Astrocyte (in vitro differentiated cells and primary cell): ENCODE measurements around the gene SMARCA1. TPM values are rescaled to one million over a fixed set of nuclear protein-coding genes. Genes with fewer than 3 reads are reported as not detected.
A peak's percentile ranks its signal among the peaks of the same experiment; 100 is the strongest.

ENCODE experiments used
- DNase-seq: peaks from one replicate; pipeline ENCODE4 v3.0.0-alpha.2; 2010; ENCODE audit warnings: low read depth
- FAIRE-seq: peaks from 2 replicates; lab custom pipeline; 2011; peaks lifted over from hg19 to GRCh38; lab: Jason Lieb, UNC
- H2AFZ ChIP-seq: 2 replicates; pipeline ENCODE4 v1.6.0; 2012; ENCODE audit warnings: low read depth, low read length, inconsistent platforms
- H3K27ac ChIP-seq: 2 replicates; pipeline ENCODE4 v1.5.1; 2011; ENCODE audit warnings: low read depth, low read length, inconsistent platforms
- H3K27me3 ChIP-seq: 2 replicates; pipeline ENCODE4 v1.6.0; 2011; ENCODE audit warnings: low read length, inconsistent platforms; ENCODE audit not compliant: insufficient read depth
- H3K36me3 ChIP-seq: 2 replicates; pipeline ENCODE4 v1.5.1; 2011; ENCODE audit warnings: low read length, inconsistent platforms; ENCODE audit not compliant: insufficient read depth
- H3K4me1 ChIP-seq: 2 replicates; pipeline ENCODE4 v1.5.1; 2011; ENCODE audit warnings: low read length, inconsistent platforms; ENCODE audit not compliant: insufficient read depth
- H3K4me2 ChIP-seq: 2 replicates; pipeline ENCODE4 v1.6.0; 2012; ENCODE audit warnings: low read length, inconsistent platforms
- H3K4me3 ChIP-seq: 2 replicates; pipeline ENCODE4 v1.5.1; 2011; ENCODE audit warnings: low read depth, mild to moderate bottlenecking, low read length, inconsistent platforms; ENCODE audit not compliant: insufficient read depth
- H3K79me2 ChIP-seq: 2 replicates; pipeline ENCODE4 v1.6.0; 2012; ENCODE audit warnings: mild to moderate bottlenecking, low read length, inconsistent platforms; ENCODE audit not compliant: insufficient read depth
- H3K9ac ChIP-seq: 2 replicates; pipeline ENCODE4 v1.6.0; 2012; ENCODE audit warnings: mild to moderate bottlenecking, low read length, inconsistent platforms
- H3K9me3 ChIP-seq: 2 replicates; pipeline ENCODE4 v1.5.1; 2012; ENCODE audit warnings: low read depth, mild to moderate bottlenecking, low read length, inconsistent platforms; ENCODE audit not compliant: insufficient read depth
- H4K20me1 ChIP-seq: 2 replicates; pipeline ENCODE4 v1.6.0; 2012; ENCODE audit warnings: low read length, inconsistent platforms; ENCODE audit not compliant: insufficient read depth
- H3K27ac Mint-ChIP-seq: one replicate; pipeline ENCODE4 v1.8.0; 2021; ENCODE audit warnings: mild to moderate bottlenecking, mixed read lengths; ENCODE audit not compliant: unreplicated experiment
- H3K27me3 Mint-ChIP-seq: one replicate; pipeline ENCODE4 v1.8.0; 2021; ENCODE audit warnings: low read depth, mixed read lengths; ENCODE audit not compliant: unreplicated experiment
- H3K36me3 Mint-ChIP-seq: one replicate; pipeline ENCODE4 v1.8.0; 2021; ENCODE audit warnings: low read depth, mixed read lengths; ENCODE audit not compliant: unreplicated experiment
- H3K4me1 Mint-ChIP-seq: one replicate; pipeline ENCODE4 v1.8.0; 2021; ENCODE audit warnings: low read depth, mixed read lengths; ENCODE audit not compliant: unreplicated experiment
- H3K4me3 Mint-ChIP-seq: one replicate; pipeline ENCODE4 v1.8.0; 2021; ENCODE audit warnings: mild to moderate bottlenecking, moderate library complexity, mixed read lengths; ENCODE audit not compliant: unreplicated experiment
- H3K9me3 Mint-ChIP-seq: one replicate; pipeline ENCODE4 v1.8.0; 2021; ENCODE audit warnings: mild to moderate bottlenecking, mixed read lengths; ENCODE audit not compliant: unreplicated experiment
- EZH2 ChIP-seq: IDR thresholded peaks from 2 replicates; pipeline ENCODE4 v1.6.1; 2012; ENCODE audit warnings: mild to moderate bottlenecking, low read length, inconsistent platforms; ENCODE audit not compliant: insufficient read depth
- total RNA-seq: library from RNA; stranded (reverse); gene quantifications from 2 replicates; pipeline ENCODE4 v1.2.1, GENCODE V29; 2021
- TF ChIP-seq, protein P1 (sequence below): IDR thresholded peaks from 2 replicates; pipeline ENCODE4 v1.5.1; 2011; ENCODE audit warnings: low read depth, mild to moderate bottlenecking, inconsistent platforms, low read length, moderate library complexity; ENCODE audit not compliant: insufficient read depth

Gene SMARCA1
- total RNA-seq, 1 donor from 2014 or later, result 104 TPM

- FAIRE-seq (peak; percentile 26), DNase-seq (no peak)
- peaks cover 5% of the 10 kb centered on the region for H3K4me1 Mint-ChIP-seq
- Histone ChIP-seq H3K79me2 (no peaks in the 10 kb centered on the region), H3K4me1 (peaks cover 3% of the 10 kb centered on the region), H2AFZ (no peak overlapping the region), H3K9me3 (no peaks in the 10 kb centered on the region), H3K27me3 (no peaks in the 10 kb centered on the region), H3K4me2 (no peak overlapping the region), H3K36me3 (peaks cover 10% of the 10 kb centered on the region), H3K9ac (no peak overlapping the region), H4K20me1 (peaks cover 11% of the 10 kb centered on the region), H3K4me3 (no peak overlapping the region), H3K27ac (no peak overlapping the region)
- H3K4me3 Mint-ChIP-seq, result no peak overlapping the region
- peaks cover 3% of the 10 kb centered on the region for H3K9me3 Mint-ChIP-seq
- H3K36me3 Mint-ChIP-seq, result peaks cover 8% of the 10 kb centered on the region
- no peaks in the 10 kb centered on the region for H3K27me3 Mint-ChIP-seq
- no peak overlapping the region for H3K27ac Mint-ChIP-seq
- no peak for TF ChIP-seq EZH2
- TF ChIP-seq, protein P1, sequence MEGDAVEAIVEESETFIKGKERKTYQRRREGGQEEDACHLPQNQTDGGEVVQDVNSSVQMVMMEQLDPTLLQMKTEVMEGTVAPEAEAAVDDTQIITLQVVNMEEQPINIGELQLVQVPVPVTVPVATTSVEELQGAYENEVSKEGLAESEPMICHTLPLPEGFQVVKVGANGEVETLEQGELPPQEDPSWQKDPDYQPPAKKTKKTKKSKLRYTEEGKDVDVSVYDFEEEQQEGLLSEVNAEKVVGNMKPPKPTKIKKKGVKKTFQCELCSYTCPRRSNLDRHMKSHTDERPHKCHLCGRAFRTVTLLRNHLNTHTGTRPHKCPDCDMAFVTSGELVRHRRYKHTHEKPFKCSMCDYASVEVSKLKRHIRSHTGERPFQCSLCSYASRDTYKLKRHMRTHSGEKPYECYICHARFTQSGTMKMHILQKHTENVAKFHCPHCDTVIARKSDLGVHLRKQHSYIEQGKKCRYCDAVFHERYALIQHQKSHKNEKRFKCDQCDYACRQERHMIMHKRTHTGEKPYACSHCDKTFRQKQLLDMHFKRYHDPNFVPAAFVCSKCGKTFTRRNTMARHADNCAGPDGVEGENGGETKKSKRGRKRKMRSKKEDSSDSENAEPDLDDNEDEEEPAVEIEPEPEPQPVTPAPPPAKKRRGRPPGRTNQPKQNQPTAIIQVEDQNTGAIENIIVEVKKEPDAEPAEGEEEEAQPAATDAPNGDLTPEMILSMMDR, result no peak
These were observed 42.4 kb downstream of the SMARCA1 start for GRCh38 chrX:129480889-129481288.

- no peaks in the 10 kb centered on the region for H3K27me3 Mint-ChIP-seq
- Histone ChIP-seq H3K36me3 (peaks cover 8% of the 10 kb centered on the region), H2AFZ (no peak overlapping the region), H3K27me3 (no peaks in the 10 kb centered on the region), H3K4me1 (peaks cover 3% of the 10 kb centered on the region), H3K4me2 (peak overlapping the region; percentile 33), H3K27ac (no peak overlapping the region), H3K79me2 (no peaks in the 10 kb centered on the region), H4K20me1 (peaks cover 11% of the 10 kb centered on the region), H3K9me3 (no peaks in the 10 kb centered on the region), H3K9ac (no peak overlapping the region), H3K4me3 (no peak overlapping the region)
- no peak overlapping the region for H3K4me3 Mint-ChIP-seq
- H3K4me1 Mint-ChIP-seq, result peaks cover 5% of the 10 kb centered on the region
- no peak for TF ChIP-seq EZH2
- TF ChIP-seq, protein P1, result no peak
- peaks cover 6% of the 10 kb centered on the region for H3K36me3 Mint-ChIP-seq
- FAIRE-seq, result no peak
- peak; percentile 63 for DNase-seq
- H3K9me3 Mint-ChIP-seq, result peaks cover 3% of the 10 kb centered on the region
- no peak overlapping the region for H3K27ac Mint-ChIP-seq
These were observed 44.8 kb downstream of the SMARCA1 start for GRCh38 chrX:129478516-129478915.

GRCh38 chrX:129472116-129472515, 51.2 kb downstream of the SMARCA1 start:
- H4K20me1 ChIP-seq, result peaks cover 9% of the 10 kb centered on the region
- peak; percentile 5 for DNase-seq
- Mint-ChIP-seq H3K27me3 (no peaks in the 10 kb centered on the region), H3K9me3 (no peaks in the 10 kb centered on the region), H3K4me1 (peaks cover 10% of the 10 kb centered on the region), H3K4me3 (no peak overlapping the region), H3K27ac (no peak overlapping the region), H3K36me3 (peaks cover 9% of the 10 kb centered on the region)
- H3K79me2 ChIP-seq, result no peaks in the 10 kb centered on the region
- peaks cover 14% of the 10 kb centered on the region for H3K36me3 ChIP-seq
- H3K27me3 ChIP-seq, result no peaks in the 10 kb centered on the region
- no peak overlapping the region for H3K4me3 ChIP-seq
- H3K4me1 ChIP-seq, result no peaks in the 10 kb centered on the region
- H3K9me3 ChIP-seq, result no peaks in the 10 kb centered on the region
- H2AFZ ChIP-seq, result no peak overlapping the region
- TF ChIP-seq, protein P1, result no peak
- no peak for TF ChIP-seq EZH2
- no peak overlapping the region for H3K9ac ChIP-seq
- peak; percentile 43 for FAIRE-seq
- H3K4me2 ChIP-seq, result no peak overlapping the region
- H3K27ac ChIP-seq, result no peak overlapping the region
